HT1080 (cell line): ENCODE data around the gene MYLK3. TPM values are rescaled to one million over a fixed set of nuclear protein-coding genes. Genes with fewer than 3 reads are reported as not detected.
A peak's percentile ranks its signal among the peaks of the same experiment; 100 is the strongest.

Experiments used
- DNase-seq: peaks from one replicate; pipeline ENCODE4 v3.0.0-alpha.2; 2015; ENCODE audit warnings: low read depth
- total RNA-seq: library from RNA; depleted of rRNA; stranded (reverse); fragments of >200 nt; shearing (Covaris generic); gene quantifications from 2 replicates; pipeline ENCODE4 v1.2.3, GENCODE V29; 2014

MYLK3 gene
- total RNA-seq, 1 experiment from 2014 or later = 0.19 TPM

DNA sequence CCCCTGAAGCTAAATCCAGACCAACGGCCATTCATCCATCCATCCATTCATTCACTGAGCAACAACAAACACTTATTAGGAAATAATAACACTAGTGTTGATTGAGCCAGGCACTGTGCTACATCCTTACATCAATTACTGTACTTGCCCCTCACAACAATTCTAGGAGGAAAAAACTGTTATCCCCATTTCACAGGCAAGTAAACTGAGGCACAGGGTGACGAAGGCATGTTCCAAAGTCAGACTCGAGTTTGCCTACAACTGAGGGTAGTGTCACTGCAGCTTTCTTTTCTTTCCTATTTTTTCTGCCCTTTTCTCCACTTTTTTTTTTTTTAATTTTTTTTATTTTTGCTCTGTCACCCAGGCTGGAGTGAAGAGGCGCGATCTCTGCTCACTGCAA is 11.2 kb upstream of the MYLK3 start:
- no peak for DNase-seq

- DNase-seq = peak; percentile 12
Measured at GRCh38 chr16:46757339-46758050, 9.4 kb upstream of the MYLK3 start.

- DNase-seq = no peak
Measured at GRCh38 chr16:46756772-46757171, 8.6 kb upstream of the MYLK3 start.

GRCh38 chr16:46753015-46753414 is 4.9 kb upstream of the MYLK3 start:
- DNase-seq = no peak

DNA sequence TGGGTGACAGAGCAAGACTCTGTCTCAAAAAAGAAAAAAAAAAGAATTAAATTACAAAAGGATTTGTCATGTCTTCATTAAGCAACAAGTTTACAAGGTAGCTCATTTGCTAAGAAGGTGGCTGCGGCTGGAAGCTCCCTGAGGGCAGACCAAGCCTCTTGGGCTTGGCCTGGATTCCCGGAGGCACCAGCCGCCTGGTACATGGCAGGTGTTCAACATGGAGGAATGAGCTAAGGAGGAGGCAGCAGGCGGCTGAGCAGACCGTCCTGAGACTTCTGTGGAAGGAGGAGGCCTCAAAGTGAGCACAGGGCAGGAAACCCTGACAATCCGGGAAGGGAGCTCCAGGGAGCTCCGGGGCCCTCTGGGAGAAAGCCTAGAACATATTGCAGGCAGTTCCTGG is 3.2 kb upstream of the MYLK3 start:
- DNase-seq = no peak

GRCh38 chr16:46748775-46749705 is 896 bp upstream of the MYLK3 start:
- no peak for DNase-seq

DNA sequence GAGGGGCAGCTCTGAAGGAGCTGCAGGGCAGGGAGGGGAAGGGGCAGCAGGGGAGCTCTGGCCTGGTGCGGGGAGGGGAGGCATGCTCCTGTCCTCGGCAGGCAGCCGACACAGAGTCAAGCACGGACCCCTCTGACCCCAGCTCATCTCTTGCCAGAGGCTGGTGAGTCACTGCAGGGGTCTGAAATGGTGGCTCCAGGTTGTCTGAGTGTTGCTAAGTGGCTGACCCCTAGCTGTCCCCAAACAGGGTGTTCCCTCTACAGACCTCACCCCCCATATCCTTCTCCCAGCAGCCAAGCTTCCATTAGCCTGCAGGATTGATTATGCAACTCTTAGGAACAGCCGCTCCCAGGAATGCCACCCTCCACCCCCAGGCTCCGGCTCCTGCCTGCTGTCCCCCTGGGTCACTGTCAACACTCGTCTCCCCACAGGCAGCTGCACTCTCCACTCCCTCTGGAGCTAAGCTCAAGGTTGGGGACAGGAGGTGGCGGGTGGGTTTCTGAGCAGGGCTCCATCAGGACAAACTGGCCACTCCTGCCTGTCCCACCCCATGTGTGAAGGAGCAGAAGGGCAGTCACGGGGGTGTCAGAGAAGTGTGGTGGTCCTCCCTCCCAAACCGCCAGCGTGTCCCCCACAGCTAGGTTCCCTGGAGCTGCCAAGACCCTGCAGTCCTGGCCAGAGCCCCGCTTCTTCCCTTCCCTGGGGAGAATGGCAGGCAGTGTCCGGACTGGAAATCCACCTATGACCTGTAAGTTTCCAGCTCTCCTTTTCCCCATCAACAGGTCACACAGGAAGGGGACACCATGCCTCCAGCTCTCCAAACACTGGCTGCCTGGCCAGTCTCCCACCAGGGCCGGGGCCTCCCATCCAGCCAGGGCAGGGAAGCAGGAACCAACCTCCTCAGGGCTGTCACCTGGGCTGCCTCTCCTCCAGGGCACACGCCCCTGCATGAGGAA is 1.0 kb downstream of the MYLK3 start:
- no peak for DNase-seq

DNA sequence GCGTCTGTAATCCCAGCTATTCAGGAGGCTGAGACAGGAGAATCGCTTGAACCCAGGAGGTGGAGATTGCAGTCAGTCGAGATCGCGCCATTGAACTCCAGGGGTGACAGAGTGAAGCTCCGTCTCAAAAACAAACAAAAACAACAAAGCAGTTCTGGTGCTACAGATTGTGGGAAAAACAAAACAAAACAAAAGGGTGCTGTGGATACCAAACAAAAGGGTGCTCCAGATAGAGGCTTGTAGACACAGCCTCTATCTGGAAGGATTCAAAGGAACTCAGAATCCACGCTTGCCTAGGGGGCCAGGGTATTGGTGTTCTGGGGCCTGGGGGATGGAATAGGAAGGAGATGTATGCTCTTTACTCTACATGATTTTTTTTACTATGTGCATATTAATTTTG is 2.5 kb downstream of the MYLK3 start:
- DNase-seq = no peak

DNA sequence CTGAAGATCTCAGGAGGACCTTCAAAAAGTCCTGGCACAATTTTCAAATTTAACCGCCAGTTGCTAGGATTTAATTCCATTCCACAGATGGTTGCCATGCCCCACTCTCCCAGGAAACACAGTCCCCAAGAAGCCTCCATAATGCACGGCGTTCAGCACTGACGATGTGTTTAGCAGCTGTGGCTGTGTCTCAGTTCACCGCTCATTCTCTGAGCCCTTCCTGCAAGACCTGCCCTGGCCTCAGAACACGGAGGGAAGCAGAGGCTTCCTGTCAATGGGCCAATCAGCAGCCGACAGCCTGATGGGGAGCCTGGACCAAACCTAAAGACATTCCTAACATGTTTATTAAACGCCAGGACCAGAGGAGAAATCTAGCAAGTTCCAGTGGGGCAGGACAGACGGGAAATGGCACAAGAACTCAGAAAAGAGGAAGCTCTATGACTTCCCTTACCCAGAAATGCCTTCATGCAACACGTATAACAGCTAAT is 4.9 kb downstream of the MYLK3 start:
- DNase-seq = no peak

GRCh38 chr16:46739934-46740333 is 8.2 kb downstream of the MYLK3 start:
- no peak for DNase-seq

- no peak for DNase-seq
Measured at GRCh38 chr16:46737621-46738214, 10.4 kb downstream of the MYLK3 start.

DNA sequence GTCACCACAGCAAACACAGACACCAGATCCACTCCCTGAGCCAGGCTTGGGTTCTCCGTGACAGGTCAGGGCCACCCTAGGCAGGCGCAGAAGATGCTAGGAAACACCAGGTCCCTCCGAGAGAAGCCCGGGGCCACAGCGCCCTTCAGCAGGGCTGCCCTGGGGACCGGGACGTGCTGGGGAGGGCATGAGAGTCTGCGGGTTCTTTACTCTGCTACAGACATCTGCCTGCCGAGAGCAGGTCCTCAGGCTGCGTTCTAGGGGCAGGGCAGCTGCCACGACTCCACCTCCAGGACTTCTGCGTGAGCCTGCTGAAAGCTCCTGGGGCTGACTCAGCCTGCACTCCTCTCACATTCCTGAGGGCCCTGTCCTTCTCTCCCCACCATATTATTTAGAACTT is 11.4 kb downstream of the MYLK3 start:
- peak; percentile 13 for DNase-seq

GRCh38 chr16:46733319-46733830 is 14.8 kb downstream of the MYLK3 start:
- no peak for DNase-seq

DNA sequence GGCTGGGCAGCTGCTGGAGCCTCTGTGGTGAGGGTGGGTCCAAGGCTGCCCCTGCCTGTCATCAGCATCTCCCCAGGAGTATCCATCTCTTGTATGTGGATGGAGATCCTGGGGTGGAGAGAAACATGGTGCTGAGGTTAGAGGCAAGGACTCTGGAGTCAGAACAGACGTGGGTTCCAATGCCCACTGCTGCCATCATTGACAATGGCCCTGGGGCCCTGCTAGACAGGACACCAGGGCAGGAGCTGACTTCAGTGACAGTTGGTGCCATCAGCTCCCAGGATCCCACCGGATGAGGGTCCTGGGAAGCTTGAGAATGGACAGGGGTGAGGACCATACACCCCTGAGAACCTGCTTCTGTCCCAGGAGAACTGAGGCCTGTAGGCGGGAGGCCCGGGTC is 15.6 kb downstream of the MYLK3 start:
- no peak for DNase-seq

- peak; percentile 10 for DNase-seq
Measured at GRCh38 chr16:46731691-46732555, 16.2 kb downstream of the MYLK3 start.

DNA sequence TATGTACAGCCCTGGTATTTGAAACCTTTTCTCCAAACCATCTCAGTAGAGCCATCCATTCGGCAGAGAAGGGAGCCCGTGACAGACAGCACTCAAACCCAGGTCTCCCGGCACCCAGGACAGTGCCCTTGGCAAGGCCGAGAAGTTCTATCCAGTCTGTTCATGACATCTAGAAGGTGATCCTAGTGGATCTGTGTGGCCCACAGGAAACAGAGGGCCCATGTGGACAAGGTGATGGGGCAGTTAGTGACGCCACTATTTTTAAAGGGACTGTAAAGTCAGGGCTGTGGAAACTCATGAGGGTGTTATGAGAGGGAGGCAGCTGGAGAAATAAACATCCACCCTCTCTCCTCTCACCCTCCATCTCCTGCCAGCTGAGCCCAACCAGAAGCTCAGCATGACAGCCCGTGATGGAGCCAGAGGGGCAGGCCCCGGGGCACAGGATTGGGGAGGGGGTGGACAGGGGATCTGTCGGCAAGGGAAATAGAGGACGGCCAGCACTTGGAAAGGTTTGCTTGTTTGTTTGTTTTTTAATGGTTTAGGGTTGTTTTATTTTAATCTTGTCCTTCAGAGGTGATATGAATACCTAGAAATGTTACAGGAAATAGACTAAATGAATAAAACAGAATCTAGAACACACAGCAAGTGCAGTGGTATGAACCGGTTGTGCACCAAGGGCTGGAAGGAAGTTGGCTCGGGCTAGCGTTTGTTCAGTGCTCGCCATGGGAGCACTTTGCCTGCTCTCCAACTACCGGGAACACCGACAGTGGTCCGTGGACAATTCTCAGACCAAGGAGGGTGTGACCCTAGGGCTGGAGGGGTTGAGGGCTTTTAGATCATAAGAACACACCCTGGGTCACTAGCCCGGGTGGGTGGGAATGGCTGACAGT is 17.1 kb downstream of the MYLK3 start:
- DNase-seq = no peak

DNA sequence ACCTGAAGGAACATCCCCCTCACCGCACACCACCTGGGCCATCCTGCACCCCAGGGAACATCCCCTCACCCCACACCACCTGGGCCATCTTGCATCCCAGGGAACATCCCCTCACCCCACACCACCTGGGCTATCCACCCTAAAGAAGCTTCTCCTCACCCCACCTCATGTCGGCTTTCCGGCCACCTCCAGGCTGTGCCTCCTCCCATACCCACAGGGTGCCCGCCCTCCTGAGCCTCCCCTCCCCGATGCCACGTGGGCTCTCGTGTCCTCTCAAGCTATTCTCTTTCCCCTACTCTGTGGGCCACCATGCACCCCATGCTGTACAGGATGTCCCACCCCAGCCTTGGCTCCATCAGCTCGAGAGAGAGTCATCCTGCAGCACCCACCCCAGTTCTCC is 18.0 kb downstream of the MYLK3 start:
- no peak for DNase-seq

GRCh38 chr16:46729326-46729995 is 18.7 kb downstream of the MYLK3 start:
- no peak for DNase-seq
